ENCODE data around the gene ZNF831. TPM values are rescaled to one million over a fixed set of nuclear protein-coding genes. Genes with fewer than 3 reads are reported as not detected.

ZNF831 gene
- polyA plus RNA-seq, 12 donors = 0.15 to 0.68 (median 0.31) TPM; not detected in 2

DNA sequence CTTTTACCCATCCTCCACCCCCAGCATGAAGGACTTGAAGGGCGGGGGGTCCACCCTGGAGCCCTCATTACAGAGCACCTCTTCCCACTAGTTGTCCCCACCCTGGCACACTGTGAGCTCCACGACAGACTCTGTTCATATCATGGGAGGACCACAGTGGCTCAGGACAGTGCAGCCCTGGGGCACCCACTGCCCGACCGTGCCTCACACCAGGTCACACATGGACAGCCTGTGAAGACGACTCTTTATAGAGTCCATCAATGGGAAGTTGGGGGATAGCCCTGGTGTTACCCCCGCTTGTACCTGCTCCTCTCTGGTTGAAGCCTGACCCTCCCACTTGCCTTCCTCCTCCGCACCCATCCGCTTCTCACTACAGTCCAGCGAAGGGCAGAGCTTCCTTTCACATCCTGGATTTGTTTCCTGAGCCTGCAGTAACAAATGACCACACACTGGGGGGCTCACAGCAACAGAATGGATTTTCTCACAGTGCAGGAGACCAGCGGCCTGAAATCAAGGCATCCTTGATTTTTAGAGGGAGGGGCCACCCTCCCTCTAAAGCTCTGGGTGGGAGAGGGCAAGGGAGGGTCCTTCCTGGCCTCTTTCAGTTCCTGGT lies 15.5 kb downstream of the ZNF831 start:
- DNase-seq = no peak

DNA sequence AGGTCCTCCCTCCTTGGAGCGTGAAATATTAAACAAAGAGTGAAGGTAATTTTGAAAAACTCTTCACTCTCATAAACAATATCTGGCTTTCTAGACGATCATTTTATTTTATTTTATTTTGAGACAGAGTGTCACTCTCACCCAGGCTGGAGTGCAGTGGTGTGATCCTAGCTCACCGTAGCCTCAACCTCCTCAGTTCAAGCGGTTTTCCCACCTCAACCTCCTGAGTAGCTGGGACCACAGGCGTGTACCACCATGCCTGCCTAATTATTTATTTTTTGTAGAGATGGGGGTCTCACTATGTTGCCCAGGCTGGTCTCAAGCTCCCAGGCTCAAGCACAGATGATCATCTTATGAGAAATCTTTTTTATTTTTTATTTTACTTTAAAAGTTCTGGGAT lies 16.4 kb downstream of the ZNF831 start:
- DNase-seq = no peak

DNA sequence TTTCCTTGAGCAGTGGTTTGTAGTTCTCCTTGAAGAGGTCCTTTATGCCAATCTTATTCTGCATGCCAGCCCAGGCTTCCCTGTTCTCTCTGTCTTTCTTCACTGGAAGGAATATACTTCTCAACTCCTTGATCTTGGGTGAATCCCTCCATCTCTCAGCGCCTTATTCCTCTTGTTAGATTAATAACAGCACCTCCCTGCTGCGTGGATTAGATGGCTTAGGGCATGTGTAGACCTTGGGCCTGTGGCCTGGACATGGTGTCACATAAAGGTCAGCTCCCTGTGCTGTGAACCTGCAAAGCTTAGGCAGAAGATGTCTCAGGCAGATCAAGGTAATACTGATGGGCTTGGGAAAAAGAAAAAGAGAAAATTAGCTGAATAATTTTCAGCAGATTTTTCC lies 18.3 kb downstream of the ZNF831 start:
- no peak for DNase-seq

DNA sequence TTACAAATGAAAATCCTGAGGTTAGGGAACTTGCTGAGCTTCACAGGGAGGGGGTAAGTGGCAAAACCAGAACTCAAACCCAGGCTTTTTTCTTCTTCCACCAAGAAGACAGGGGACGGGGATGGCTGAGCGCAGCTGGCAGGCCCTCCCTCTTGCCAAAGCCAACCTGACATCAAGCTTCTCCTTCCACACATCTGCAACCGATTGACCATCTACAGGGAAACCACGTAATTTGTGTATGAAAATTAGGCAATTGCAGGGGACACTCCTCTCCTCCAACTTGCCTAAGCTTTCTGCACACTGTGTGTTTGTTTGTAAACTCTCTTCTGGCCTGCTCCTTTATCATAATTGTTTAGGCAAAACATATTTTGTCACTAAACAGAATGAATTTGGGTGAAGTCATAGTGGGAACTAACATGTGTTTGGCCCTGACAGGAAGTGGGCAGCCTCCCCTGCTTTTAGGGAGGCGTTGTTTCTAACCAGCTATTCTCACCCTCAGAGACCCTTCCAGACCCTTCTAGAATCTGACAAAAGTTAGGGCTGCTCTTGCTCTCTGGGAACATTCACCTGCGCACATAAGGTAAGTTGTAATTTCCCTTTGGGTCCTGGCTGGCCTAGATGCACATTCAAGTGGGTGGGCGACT lies 18.9 kb downstream of the ZNF831 start:
- DNase-seq = no peak

DNA sequence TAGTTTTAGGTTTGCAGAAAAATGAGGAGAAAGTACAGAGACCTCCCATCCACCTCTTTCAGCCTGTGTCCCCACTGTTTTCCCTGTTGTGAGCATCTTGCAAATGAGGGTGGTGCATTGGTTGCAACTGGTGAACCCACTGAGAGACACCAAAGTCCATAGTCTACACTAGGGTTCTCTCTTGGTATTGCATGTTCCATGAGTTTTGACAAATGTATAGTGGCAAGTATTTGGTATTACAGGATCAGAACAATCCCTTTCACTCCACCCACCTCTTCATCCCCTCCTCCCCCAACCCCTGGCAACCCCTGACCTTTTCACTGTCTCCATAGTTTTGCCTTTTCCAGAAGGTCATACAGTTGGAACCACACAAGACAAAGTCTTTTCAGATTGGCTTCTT lies 20.1 kb downstream of the ZNF831 start:
- DNase-seq = no peak

DNA sequence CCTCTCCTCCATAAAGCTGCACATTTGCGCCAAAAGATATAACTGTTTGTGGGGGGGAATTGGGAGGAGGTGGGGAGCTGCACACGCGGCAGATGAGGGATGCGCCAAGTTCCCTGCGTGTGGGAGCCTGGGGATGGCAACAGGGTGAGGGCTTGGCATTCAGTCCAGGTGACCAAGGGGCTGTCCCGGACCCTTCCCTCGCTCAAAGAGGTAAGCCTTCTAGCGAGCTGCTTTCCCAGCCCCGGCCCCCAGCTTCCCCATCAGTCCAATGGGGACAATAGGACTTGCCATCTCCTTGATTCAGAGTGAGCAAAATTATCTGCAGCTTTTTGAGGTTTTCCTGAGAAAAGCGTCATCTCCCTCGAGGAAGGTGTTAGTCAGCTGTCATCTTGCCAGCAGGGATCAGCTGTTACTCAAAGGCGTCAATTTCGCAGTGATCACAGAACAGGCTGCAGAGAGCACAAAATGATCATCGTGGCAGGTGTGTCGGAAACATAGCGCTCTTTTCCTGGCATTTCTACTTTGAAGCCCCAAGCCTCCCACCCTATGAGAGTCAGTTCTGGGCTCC lies 21.3 kb downstream of the ZNF831 start:
- no peak for DNase-seq

DNA sequence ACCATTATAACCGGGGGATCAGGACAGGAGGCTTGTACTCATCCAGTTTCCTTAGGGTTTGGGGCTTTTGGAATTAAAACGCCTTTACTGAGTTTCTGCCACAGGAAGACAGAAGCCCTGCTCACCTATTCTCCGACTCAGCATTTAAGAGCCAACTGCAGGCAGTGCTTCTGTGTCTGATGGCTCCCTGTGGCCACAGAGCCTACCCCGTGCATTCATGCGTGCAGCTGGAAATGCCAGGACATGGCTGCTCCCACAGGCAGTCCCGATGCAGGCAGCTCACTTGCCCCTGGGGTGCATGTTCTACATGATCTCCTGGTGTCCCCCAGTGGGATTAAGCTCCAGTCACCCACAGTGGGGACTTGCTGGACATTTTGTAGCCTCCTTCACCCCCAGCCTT lies 22.2 kb downstream of the ZNF831 start:
- DNase-seq = no peak

DNA sequence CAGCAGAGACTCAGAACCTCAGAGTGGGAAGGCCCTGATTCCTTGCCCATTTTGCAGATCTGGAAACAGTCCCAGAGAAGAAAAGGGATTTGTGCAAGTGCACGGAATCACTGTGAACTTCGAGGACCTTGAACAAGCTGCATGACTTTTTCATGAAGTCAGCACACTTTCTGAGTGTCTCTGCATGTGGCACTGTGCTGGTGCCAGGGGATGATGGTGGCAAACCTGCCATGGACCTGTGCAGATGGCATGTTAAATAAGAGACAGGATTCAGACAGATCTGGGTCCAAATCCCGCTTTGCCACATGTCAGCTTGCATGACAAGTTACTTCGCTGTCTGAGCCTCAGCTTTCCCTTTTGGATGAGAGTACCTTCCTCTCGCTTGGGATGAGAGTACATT lies 26.8 kb downstream of the ZNF831 start:
- DNase-seq = no peak

DNA sequence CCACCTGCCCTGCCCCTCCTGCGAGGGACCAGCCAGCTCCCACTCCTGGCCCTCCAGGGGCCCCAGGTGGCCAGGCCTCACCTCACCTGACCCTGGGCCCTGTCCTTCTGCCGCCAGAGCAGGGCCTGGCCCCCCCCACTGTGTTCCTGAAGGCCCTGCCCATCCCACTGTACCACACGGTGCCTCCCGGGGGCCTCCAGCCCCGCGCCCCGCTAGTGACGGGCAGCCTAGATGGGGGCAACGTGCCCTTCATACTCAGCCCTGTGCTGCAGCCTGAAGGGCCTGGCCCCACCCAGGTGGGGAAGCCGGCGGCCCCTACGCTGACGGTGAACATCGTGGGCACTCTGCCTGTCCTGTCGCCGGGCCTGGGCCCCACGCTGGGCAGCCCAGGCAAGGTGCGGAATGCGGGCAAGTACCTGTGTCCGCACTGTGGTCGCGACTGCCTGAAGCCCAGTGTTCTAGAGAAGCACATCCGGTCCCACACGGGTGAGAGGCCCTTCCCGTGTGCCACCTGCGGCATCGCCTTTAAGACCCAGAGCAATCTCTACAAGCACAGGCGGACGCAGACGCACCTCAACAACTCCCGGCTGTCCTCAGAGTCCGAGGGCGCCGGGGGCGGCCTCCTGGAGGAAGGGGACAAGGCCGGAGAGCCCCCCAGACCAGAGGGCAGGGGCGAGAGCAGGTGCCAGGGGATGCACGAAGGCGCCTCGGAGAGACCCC lies 27.6 kb downstream of the ZNF831 start:
- no peak for DNase-seq

DNA sequence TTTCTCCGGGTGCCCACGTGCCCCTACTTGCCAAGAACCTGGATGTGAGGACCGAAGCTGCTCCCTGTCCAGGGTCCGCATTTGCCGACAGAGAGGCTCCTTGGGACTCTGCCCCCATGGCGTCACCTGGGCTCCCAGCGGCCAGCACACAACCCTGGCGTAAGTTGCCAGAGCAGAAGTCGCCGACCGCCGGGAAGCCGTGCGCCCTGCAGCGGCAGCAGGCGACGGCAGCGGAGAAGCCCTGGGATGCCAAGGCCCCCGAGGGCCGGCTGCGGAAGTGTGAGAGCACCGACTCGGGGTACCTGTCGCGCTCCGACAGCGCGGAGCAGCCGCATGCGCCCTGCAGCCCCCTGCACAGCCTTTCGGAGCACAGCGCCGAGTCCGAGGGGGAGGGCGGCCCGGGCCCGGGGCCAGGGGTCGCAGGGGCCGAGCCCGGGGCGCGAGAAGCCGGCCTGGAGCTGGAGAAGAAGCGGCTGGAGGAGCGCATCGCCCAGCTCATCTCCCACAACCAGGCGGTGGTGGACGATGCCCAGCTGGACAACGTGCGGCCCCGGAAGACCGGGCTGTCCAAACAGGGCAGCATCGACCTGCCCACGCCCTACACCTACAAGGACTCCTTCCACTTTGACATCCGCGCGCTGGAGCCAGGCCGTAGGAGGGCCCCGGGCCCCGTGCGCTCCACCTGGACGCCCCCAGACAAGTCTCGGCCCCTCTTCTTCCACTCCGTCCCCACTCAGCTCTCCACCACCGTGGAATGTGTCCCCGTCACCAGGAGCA lies 28.3 kb downstream of the ZNF831 start:
- no peak for DNase-seq

DNA sequence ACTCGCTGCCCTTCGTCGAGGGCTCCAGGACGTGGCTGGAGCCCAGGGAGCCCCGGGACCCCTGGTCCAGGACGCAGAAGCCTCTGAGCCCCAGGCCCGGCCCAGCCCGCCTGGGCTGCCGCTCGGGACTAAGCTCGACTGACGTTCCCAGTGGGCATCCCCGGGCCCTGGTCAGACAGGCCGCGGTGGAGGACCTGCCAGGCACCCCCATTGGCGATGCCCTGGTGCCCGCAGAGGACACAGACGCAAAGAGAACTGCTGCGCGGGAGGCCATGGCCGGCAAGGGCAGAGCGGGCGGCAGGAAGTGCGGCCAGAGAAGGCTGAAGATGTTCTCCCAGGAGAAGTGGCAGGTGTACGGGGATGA lies 28.9 kb downstream of the ZNF831 start:
- no peak for DNase-seq

DNA sequence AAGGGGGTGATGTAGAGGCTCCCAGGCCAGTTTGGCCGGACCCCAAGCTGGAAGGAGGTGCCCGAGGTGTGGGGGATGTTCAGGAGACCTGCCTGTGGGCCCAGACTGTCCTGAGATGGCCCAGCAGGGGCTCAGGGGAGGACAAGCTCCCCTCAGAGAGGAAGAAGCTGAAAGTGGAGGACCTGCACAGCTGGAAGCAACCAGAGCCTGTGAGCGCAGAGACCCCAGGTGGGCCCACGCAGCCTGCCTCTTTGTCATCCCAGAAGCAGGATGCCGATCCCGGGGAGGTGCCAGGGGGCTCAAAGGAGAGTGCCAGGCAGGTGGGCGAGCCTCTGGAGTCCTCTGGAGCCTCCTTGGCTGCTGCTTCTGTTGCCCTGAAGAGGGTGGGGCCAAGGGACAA lies 29.7 kb downstream of the ZNF831 start:
- no peak for DNase-seq

DNA sequence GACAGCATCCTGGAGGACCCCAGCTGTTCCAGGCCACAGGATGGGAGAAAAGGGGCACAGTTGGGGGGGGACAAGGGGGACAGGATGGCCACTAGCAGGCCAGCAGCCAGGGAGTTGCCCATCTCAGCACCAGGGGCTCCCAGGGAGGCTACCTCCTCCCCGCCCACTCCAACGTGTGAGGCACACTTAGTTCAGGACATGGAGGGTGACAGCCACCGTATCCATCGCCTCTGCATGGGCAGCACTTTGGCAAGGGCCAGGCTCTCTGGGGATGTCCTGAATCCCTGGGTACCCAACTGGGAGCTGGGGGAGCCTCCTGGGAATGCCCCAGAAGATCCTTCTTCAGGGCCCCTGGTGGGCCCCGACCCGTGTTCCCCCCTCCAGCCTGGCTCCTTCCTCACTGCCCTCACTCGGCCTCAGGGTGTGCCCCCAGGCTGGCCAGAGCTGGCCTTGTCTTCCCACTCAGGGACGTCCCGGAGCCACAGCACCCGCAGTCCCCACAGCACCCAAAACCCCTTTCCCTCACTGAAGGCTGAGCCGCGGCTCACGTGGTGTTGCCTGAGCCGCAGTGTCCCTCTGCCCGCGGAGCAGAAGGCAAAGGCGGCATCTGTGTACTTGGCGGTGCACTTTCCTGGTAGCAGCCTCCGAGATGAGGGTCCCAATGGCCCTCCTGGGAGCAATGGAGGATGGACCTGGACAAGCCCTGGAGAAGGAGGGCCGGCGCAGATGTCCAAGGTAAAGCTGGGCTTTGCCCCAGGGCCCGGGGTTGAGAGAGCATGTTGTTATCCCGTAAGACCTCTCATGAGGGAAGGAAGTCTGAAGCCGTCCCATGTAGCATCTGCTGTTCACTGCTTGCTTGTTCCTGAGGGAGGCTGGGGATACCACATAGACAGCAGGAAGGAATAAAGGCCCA lies 30.7 kb downstream of the ZNF831 start:
- DNase-seq = no peak

DNA sequence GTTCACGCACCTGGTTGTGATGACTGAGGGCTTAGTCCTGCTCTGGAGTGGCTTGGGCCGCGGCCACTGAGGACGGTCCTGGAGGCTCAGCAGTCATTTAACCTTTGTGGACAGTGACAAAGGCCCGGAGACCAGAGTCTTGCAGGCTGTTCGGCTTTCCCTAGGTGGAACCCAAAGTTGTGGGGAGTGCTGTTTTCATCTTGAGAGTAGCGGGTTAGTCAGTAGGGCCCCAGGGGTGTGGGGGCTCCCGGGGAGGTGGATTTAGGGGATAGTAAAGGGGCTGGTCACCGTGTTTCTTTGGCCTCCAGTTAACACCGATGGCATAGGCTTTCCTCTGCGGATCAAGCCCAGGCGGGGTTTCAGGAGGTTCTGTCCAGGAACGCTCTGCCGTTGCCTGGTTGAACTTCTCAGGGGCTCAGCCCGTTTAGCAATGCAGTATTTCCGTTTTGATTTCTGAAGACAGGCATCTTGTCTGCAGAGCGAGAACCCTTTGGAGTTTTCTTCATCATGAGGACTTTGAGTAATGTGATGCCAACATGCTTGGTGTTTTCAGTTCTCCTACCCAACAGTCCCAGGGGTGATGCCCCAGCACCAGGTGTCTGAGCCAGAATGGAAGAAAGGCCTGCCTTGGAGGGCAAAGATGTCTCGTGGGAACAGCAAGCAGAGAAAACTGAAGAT lies 31.8 kb downstream of the ZNF831 start:
- DNase-seq = no peak

DNA sequence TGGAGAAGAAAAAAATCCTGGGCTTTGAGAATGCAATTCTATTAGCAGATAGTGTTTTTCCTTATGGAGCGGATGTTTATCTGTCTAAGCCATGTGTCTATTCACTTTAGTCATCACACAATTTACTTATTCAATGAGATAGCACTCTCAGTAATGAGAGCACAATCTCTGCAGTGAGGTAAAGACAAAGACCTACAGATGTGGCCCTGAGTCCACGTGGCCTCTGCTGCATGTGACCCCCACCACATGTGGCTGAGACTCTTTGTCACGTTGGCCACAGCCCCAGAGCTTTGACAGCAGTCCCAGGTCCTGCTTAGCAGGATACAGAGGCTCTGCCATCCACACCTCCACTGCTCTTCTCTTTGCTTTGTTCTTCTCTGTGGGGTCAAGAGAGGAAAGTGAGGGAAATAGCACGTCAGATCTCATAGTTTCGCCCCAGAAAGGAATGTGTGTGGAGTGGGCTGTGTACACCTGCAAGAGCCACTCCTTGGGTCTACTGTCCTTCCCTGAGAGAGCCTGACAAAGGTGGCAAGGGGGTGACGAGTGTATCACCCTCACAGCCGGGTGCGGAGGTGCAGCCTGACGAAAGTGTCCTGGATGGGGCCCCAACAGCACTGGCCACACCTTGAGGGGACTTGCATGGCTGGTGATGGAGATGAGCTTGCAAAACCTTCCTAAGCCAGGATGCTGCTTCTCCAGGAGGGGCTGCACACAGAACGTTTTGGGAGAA lies 40.7 kb downstream of the ZNF831 start:
- no peak for DNase-seq

DNA sequence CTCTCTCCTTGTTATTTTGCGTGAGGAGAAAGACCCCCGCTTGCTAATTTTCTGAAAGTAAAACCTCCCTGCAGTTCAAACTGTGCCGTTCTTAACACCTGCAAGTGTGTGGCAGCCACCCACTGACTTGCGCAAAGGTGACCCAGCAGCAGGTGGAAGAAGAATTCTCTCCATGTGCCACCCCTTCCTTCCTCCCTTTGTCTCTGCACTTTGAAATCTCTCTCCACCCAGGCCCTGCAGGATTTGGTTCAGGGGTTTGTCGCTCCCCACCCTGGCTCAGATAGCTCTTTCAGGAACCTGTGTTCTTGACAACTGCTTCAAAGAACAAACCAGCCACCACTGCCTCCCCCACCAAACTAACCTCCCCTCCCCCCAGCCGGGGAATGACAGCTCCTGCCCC lies 41.4 kb downstream of the ZNF831 start:
- no peak for DNase-seq

DNA sequence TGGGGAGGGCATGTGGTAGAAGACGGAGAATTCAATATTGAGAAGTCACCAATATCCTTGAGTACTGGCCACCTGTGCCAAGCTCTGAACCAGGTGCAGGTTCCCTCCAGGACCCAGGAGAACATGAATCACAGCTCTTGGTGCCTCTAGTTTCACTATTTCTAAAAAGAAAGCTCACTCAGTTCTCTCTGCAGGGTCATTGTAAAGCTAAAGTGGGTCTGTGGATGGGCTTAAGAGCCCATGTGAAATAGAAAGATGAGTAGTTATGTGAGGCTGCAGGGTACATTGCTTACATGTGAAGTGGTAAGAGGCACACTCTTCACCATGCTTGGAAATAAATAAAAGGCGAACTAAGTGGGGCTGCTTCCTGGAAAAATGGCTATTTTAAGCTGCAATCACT lies 43.6 kb downstream of the ZNF831 start:
- no peak for DNase-seq

DNA sequence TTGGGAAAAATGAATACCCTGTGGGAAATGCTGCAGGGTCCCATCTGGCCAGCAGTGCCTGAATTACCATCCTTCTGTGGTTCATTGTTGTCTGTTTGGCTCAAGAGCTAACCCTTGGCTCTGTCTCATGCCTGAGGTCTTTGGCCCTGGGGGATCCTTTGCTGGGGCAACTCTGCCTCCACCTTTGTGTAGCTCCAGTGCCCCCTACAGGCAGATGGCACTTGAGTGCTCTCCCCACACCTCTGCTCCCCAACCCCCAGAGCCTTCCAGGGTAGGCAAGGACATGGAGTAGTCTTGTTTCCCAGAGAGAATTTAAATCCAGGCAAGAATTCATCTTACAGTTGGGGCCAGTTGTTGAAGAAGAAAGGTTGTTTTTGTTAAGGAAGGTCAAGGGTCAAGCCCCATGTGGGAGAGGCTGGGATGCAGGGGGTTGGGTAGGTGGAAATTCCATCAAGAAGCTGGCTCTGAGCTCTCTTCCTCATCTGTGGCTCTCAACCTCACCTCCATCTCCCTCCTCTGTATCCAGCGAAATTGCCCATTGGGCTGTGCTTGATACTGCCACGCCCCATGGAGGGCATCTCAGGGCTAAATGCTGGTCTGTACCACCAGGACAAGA lies 44.2 kb downstream of the ZNF831 start:
- no peak for DNase-seq

DNA sequence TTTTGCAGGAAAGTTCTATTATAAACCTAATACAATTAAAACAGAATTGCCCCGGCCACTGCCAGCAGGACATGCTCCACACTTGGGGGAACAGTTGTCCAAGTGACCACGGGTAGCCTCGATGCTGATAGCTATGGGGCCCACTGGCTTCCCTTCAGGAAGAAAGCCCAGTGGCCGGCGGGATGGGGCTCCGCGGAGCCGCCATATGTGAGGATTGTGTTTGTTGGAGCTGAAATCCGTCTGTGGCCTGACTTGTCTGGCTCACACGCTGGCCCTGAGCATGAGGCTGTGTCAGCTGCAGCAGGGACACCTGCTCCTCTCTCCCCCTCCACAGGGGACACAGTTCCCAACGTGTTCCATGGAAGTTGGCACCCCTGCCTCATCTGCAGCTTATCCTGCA lies 46.6 kb downstream of the ZNF831 start:
- no peak for DNase-seq
